ENCODE data around the gene RXRA.

Gene RXRA

DNA sequence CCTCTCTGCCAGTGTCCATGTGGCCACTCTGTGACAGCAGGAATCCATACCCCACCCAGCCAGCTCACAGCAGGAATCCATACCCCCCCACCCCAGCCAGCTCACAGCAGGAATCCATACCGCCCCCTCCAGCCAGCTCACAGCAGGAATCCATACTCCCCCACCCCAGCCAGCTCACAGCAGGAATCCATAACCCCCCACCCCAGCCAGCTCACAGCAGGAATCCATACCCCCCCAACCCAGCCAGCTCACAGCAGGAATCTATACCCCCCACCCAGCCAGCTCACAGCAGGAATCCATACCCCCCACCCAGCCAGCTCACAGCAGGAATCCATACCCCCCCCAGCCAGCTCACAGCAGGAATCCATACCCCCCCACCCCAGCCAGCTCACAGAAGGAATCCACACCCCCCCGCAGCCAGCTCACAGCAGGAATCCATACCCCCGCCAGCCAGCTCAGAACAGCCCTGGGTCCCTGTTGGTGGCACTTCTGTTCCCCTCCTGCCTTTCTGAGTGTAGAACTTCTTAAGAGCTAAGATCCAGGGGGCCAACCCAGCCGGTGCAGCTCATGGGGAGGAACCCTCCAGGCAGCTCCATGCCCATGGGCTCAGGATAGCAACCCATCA lies 8.4 kb upstream of the RXRA start:
- TF ChIP-seq, protein P1, sequence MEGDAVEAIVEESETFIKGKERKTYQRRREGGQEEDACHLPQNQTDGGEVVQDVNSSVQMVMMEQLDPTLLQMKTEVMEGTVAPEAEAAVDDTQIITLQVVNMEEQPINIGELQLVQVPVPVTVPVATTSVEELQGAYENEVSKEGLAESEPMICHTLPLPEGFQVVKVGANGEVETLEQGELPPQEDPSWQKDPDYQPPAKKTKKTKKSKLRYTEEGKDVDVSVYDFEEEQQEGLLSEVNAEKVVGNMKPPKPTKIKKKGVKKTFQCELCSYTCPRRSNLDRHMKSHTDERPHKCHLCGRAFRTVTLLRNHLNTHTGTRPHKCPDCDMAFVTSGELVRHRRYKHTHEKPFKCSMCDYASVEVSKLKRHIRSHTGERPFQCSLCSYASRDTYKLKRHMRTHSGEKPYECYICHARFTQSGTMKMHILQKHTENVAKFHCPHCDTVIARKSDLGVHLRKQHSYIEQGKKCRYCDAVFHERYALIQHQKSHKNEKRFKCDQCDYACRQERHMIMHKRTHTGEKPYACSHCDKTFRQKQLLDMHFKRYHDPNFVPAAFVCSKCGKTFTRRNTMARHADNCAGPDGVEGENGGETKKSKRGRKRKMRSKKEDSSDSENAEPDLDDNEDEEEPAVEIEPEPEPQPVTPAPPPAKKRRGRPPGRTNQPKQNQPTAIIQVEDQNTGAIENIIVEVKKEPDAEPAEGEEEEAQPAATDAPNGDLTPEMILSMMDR (IDR thresholded peaks at IDR 0.05; ENCODE audit: borderline replicate concordance, control extremely low read depth, extremely low read depth, insufficient read depth, missing control alignments), result no peak
- in situ Hi-C loops (cut with MboI; ENCODE audit: low sequenced_read_pairs, unreplicated experiment), result no loop called here

DNA sequence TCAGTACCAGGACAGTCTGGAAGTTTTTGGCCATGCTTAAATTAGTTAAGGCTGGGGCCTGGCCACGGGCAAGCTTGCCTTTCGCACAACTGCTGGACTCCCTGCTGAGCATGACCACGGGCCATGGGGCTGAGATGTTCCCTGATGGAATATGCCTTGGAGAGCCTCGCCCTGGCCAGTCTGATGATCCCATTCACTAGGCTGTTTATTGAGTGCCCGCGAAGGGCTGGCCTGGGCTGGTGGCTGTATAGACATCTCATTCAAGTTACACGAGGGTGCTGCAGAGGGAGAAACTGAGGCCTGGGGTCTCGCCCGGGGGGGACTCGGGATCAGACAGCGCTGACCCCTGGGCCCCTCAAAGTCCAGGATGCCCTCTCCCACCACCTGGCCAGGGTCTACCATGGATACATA lies 7.8 kb upstream of the RXRA start:
- no peak for DNase-seq (ENCODE audit: low spot score)
- TF ChIP-seq, protein P1 (IDR thresholded peaks at IDR 0.05; ENCODE audit: borderline replicate concordance, control extremely low read depth, extremely low read depth, insufficient read depth, missing control alignments), result no peak
- in situ Hi-C loops (cut with MboI; ENCODE audit: low sequenced_read_pairs, unreplicated experiment), result no loop called here

More for the DNA sequence above, 8.4 kb upstream of the RXRA start:
- DNase-seq (ENCODE audit: low spot score), result no peak

DNA sequence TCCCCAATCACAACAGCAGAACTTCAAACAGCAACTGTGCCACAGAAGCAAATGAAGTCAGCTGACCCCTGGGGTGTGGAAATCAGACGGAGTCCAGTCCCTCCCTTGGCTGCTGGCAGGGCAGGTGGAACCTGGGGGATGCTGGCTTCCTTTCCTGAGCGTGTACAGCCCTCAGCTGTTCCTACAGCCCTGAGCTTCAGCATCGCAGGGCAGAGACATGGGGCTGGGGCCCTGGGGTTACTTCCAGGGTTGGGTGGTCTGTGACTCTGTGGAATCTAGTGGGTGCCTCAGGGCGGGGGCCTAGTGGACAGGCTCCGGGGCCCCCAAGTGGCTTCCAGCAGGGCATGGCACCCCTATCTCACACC lies 7.3 kb upstream of the RXRA start:
- in situ Hi-C loops (cut with MboI; ENCODE audit: low sequenced_read_pairs, unreplicated experiment), result no loop called here
- no peak for DNase-seq (ENCODE audit: low spot score)
- TF ChIP-seq, protein P1 (IDR thresholded peaks at IDR 0.05; ENCODE audit: borderline replicate concordance, control extremely low read depth, extremely low read depth, insufficient read depth, missing control alignments), result no peak

DNA sequence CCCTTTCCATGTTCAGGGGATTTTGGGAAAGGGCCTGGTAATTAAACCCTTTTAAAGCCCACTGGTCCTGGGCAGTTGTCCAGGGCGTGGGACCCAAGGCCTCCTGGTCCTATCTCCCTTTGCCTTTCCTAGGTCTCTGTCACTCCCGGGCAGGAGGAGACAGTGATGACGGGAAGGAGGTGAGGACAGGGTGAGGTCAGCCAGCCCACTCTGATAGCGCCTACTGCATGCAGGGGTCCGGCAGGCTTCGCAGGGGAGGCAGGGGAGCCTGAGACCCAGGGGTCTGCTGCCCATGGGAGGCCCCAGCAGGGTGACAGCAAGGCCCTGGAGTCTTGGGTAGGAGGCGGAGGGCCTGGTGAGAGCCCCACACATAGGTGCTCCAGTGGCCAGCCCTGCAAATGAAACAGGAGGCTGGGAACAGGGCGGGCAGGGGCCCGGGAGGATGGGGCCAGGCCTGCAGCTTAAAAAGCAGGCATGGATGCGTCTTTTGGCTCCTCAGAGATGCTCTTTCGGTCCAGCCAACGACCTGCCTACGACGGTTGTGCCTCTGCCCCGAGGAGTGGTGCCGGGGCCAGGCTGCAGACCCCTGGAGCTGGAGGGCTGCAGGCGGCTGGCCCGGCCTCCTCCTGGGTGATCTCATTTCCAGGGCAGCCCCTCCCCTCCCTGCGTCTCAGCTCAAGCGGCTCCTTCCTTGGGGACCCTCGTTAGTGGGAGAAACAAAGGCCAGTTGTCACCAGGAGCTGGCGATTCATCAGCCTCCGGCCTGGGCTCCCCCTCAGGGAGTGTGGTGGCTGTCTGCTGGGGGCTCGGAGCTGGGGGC lies 6.7 kb upstream of the RXRA start:
- TF ChIP-seq, protein P1 (IDR thresholded peaks at IDR 0.05; ENCODE audit: borderline replicate concordance, control extremely low read depth, extremely low read depth, insufficient read depth, missing control alignments), result no peak
- DNase-seq (ENCODE audit: low spot score), result no peak
- in situ Hi-C loops (cut with MboI; ENCODE audit: low sequenced_read_pairs, unreplicated experiment), result no loop called here

DNA sequence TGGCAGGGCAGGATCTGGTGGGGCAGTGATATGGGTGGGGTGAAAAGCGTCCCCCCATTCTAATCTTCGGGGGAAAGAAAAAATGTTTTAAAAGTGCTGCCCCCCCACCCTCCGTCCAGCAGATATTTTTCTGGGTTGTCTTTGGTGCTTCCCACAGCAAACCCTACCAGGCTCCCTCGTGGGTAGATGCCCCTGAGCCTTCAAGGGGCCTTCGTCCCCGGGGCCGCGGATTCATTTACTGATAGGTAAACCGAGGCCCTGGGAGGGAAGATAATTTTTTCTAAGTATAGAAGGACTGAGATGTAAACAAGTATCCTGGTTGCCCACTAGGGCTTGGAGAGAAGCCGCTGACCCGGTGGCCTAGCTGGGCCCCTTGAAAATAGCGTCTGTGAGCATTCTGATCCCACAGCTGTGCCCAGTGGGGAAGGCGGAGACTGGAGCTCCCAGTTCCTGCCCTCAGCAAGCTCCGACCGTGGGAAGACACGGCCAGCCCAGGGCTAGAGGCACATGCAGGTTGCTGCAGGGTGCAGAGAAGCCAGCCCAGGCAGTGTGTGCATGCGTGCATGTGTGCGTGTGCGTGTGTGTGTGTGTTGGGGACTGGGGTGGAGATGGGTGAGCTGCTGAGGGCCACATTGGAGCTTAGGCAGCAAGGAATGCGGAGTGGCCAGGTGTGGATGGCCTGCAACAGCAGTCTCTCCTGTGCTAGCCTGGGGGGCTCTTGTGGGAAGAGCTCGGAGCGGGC lies 6.0 kb upstream of the RXRA start:
- TF ChIP-seq, protein P1 (IDR thresholded peaks at IDR 0.05; ENCODE audit: borderline replicate concordance, control extremely low read depth, extremely low read depth, insufficient read depth, missing control alignments), result no peak
- in situ Hi-C loops (cut with MboI; ENCODE audit: low sequenced_read_pairs, unreplicated experiment), result no loop called here

DNA sequence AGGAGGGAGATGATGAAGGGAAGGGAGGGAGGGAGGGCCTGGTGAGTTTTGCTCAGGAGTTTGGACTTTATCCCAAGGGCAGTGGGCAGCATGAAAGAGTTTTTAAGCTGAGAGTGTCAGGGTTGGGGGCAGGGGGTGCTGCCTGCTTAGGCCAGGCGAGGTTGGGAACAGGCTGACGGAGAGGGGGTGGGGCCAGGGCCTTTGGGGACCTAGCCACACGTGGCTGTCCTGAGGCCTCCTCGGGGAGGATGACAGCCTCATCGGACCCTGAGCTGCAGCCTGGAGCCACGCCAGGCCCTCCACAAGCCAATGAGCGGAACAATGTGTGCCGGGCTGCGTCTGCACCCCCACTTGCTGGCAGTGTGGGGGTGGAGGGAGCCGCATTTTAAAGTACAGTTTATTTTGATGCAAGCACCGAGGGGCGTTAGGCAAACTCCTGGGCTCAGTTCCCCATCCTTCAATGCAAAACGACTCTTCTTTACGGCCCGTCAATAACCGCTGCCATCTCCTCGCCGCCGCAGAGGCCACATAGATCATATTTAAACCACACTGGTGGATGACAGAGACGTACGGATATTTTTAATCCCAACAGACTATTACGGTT lies 5.3 kb upstream of the RXRA start:
- no peak for DNase-seq (ENCODE audit: low spot score)
- in situ Hi-C loops (cut with MboI; ENCODE audit: low sequenced_read_pairs, unreplicated experiment), result no loop called here
- TF ChIP-seq, protein P1 (IDR thresholded peaks at IDR 0.05; ENCODE audit: borderline replicate concordance, control extremely low read depth, extremely low read depth, insufficient read depth, missing control alignments), result no peak

More for the DNA sequence above, 6.0 kb upstream of the RXRA start:
- no peak for DNase-seq (ENCODE audit: low spot score)
